IMR-90 (cell line): ENCODE measurements around the gene ASAP2. TPM values are rescaled to one million over a fixed set of nuclear protein-coding genes. Genes with fewer than 3 reads are reported as not detected.

ENCODE experiments used
- ATAC-seq: fragments of 200-7000 bp; cut with Tn5 transposase; 2 replicates; pipeline ENCODE4 v1.9.1; 2020; ENCODE audit warnings: low read depth, mild to moderate bottlenecking, moderate library complexity
- BruUV-seq: library from RNA; stranded (reverse); fragments of 400-500 nt; replicated peaks from 2 replicates; lab custom pipeline; 2021; lab: Mats Ljungman, UMichigan
- CTCF ChIA-PET: fragments of 300-600 bp; formaldehyde crosslinking; extraction: SDS; loops from one replicate; lab custom pipeline; 2021; ENCODE audit warnings: antibody characterized with exemption; lab: Yijun Ruan, JAX
- POLR2A ChIA-PET: fragments of 300-600 bp; sonication (Branson Sonifier 250); formaldehyde crosslinking; loops from one replicate; lab custom pipeline; 2022; ENCODE audit warnings: antibody characterized with exemption; ENCODE audit not compliant: unreplicated experiment; lab: Charles Lee
- DNase-seq: peaks from one replicate; pipeline ENCODE4 v3.0.0; 2013
- H2AFZ ChIP-seq: replicated peaks from 2 replicates; pipeline ENCODE3; 2013; ENCODE audit warnings: low read length, mild to moderate bottlenecking; ENCODE audit not compliant: poor library complexity
- H2AK5ac ChIP-seq: 2 replicates; pipeline ENCODE4 v1.6.1; 2013; ENCODE audit warnings: low read depth, low read length, inconsistent platforms
- H2AK9ac ChIP-seq: replicated peaks from 2 replicates; pipeline ENCODE3; 2013; ENCODE audit warnings: mild to moderate bottlenecking, low read depth, low read length, moderate library complexity; ENCODE audit not compliant: poor library complexity
- H2BK120ac ChIP-seq: 2 replicates; pipeline ENCODE4 v1.6.1; 2013; ENCODE audit warnings: low read depth, low read length, inconsistent platforms
- H2BK15ac ChIP-seq: 3 replicates; pipeline ENCODE4 v1.6.1; 2013; ENCODE audit warnings: low read depth, low read length, inconsistent platforms
- H2BK20ac ChIP-seq: 2 replicates; pipeline ENCODE4 v1.6.1; 2013; ENCODE audit warnings: low read depth, mild to moderate bottlenecking, inconsistent platforms, low read length, moderate library complexity
- H2BK5ac ChIP-seq: 2 replicates; pipeline ENCODE4 v1.6.1; 2013; ENCODE audit warnings: mild to moderate bottlenecking, low read depth, low read length, inconsistent platforms; ENCODE audit not compliant: poor library complexity, severe bottlenecking
- H3K14ac ChIP-seq: replicated peaks from 2 replicates; pipeline ENCODE4 v1.6.1; 2013; ENCODE audit warnings: low read depth, low read length, inconsistent platforms
- H3K18ac ChIP-seq: 2 replicates; pipeline ENCODE4 v1.6.1; 2013; ENCODE audit warnings: low read depth, low read length, control low read depth
- H3K23ac ChIP-seq: 2 replicates; pipeline ENCODE4 v1.6.1; 2013; ENCODE audit warnings: low read depth, low read length, inconsistent platforms
- H3K27ac ChIP-seq: 2 replicates; pipeline ENCODE4 v1.5.1; 2013; ENCODE audit warnings: mild to moderate bottlenecking, control low read depth, low read length; ENCODE audit not compliant: insufficient read depth
- H3K27me3 ChIP-seq: 2 replicates; pipeline ENCODE4 v1.6.1; 2013; ENCODE audit warnings: low read length; ENCODE audit not compliant: control insufficient read depth, insufficient read depth
- H3K36me3 ChIP-seq: 2 replicates; pipeline ENCODE4 v1.6.1; 2013; ENCODE audit warnings: low read length, mixed read lengths; ENCODE audit not compliant: control insufficient read depth, insufficient read depth
- H3K4ac ChIP-seq: 2 replicates; pipeline ENCODE4 v1.6.1; 2013; ENCODE audit warnings: low read depth, low read length, inconsistent platforms
- H3K4me1 ChIP-seq: 2 replicates; pipeline ENCODE4 v1.6.1; 2013; ENCODE audit warnings: low read length, mixed read lengths; ENCODE audit not compliant: control insufficient read depth, insufficient read depth
- H3K4me2 ChIP-seq: 2 replicates; pipeline ENCODE4 v1.6.1; 2013; ENCODE audit warnings: low read depth, mild to moderate bottlenecking, control low read depth, low read length, moderate library complexity
- H3K4me3 ChIP-seq: 2 replicates; pipeline ENCODE4 v1.5.1; 2013; ENCODE audit warnings: low read depth, mild to moderate bottlenecking, control low read depth, low read length, moderate library complexity; ENCODE audit not compliant: insufficient read depth
- H3K56ac ChIP-seq: 2 replicates; pipeline ENCODE4 v1.6.1; 2013; ENCODE audit warnings: low read length, inconsistent platforms; ENCODE audit not compliant: insufficient read depth; ENCODE audit errors: extremely low read depth
- H3K79me1 ChIP-seq, 2 experiments: 2 replicates each; pipeline ENCODE4 v1.6.1; 2013; ENCODE audit warnings: low read length in 2 of 2, inconsistent platforms in 1 of 2, low read depth in 1 of 2
- H3K9ac ChIP-seq: 2 replicates; pipeline ENCODE4 v1.6.1; 2013; ENCODE audit warnings: low read depth, low read length, control low read depth
- H3K9me1 ChIP-seq: 2 replicates; pipeline ENCODE4 v1.6.1; 2013; ENCODE audit warnings: low read length, inconsistent platforms; ENCODE audit not compliant: insufficient read depth
- H3K9me3 ChIP-seq: 2 replicates; pipeline ENCODE4 v1.6.1; 2013; ENCODE audit warnings: low read length; ENCODE audit not compliant: control insufficient read depth, insufficient read depth
- H4K20me1 ChIP-seq: 2 replicates; pipeline ENCODE4 v1.6.1; 2013; ENCODE audit warnings: low read length, inconsistent platforms; ENCODE audit not compliant: insufficient read depth
- H4K5ac ChIP-seq: 2 replicates; pipeline ENCODE4 v1.6.1; 2013; ENCODE audit warnings: mild to moderate bottlenecking, low read depth, low read length, control low read depth
- H4K8ac ChIP-seq, 2 experiments: 2 replicates each; pipeline ENCODE4 v1.6.1; 2013; ENCODE audit warnings: low read depth in 2 of 2, low read length in 2 of 2, control low read depth in 1 of 2, inconsistent platforms in 1 of 2
- H4K91ac ChIP-seq: 2 replicates; pipeline ENCODE4 v1.6.1; 2013; ENCODE audit warnings: low read depth, low read length, inconsistent platforms; ENCODE audit not compliant: insufficient read depth
- BHLHE40 ChIP-seq: fragments of 150-350 bp; IDR thresholded peaks from 2 replicates; pipeline ENCODE4 v1.6.1; 2016; ENCODE audit warnings: mild to moderate bottlenecking, low read depth, low read length
- CHD1 ChIP-seq: IDR thresholded peaks from 2 replicates; pipeline ENCODE4 v1.6.1; 2012; ENCODE audit warnings: low read depth, low read length, improper control_type of control experiment
- CTCF ChIP-seq: conservative IDR thresholded peaks from 2 replicates; pipeline ENCODE4 v1.5.1; 2012; ENCODE audit warnings: mild to moderate bottlenecking, low read depth, low read length, improper control_type of control experiment
- ELK1 ChIP-seq: fragments of 150-350 bp; IDR thresholded peaks from 2 replicates; pipeline ENCODE4 v1.6.1; 2016; ENCODE audit warnings: low read depth, mild to moderate bottlenecking, low read length, moderate library complexity, borderline replicate concordance
- MAFK ChIP-seq: IDR thresholded peaks from 2 replicates; pipeline ENCODE4 v1.6.1; 2012; ENCODE audit warnings: low read depth, low read length, improper control_type of control experiment
- MAZ ChIP-seq: IDR thresholded peaks from 2 replicates; pipeline ENCODE4 v1.6.1; 2012; ENCODE audit warnings: low read depth, mild to moderate bottlenecking, low read length, improper control_type of control experiment, moderate library complexity, borderline replicate concordance
- MXI1 ChIP-seq: IDR thresholded peaks from 2 replicates; pipeline ENCODE4 v1.6.1; 2012; ENCODE audit warnings: low read depth, mild to moderate bottlenecking, low read length, moderate library complexity, borderline replicate concordance
- NFE2L2 ChIP-seq: fragments of 150-350 bp; IDR thresholded peaks from 2 replicates; pipeline ENCODE4 v1.6.1; 2016; ENCODE audit warnings: low read depth, mild to moderate bottlenecking, low read length
- POLR2A ChIP-seq: IDR thresholded peaks from 2 replicates; pipeline ENCODE4 v1.6.1; 2012; ENCODE audit warnings: mild to moderate bottlenecking, low read depth, low read length
- RFX5 ChIP-seq: IDR thresholded peaks from 2 replicates; pipeline ENCODE4 v1.8.0; 2012; ENCODE audit warnings: low read depth, mild to moderate bottlenecking, low read length, moderate library complexity
- whole genome bisulfite sequencing, 2 experiments: methylation state at CpG; one replicate each; pipeline versions ENCODE4 v1.1.5 to v1.1.7; 2013; ENCODE audit warnings: missing lambda C conversion rate in 2 of 2; ENCODE audit not compliant: insufficient read length in 1 of 2; ENCODE audit errors: extremely low coverage in 2 of 2; 5-methylcytosine and 5-hydroxymethylcytosine counted together
- dilution Hi-C: fragments of 300-500 bp; cut with HindIII; formaldehyde crosslinking; loops from one replicate; pipeline ENCODE4 v1.14.3; 2018; ENCODE audit warnings: low sequenced_read_pairs; ENCODE audit not compliant: unreplicated experiment
- in situ Hi-C: fragments of 300-500 bp; cut with MboI; formaldehyde crosslinking; loops from 3 replicates; pipeline ENCODE4 v1.14.3; 2019; ENCODE audit warnings: low sequenced_read_pairs, inconsistent platforms, mixed read lengths
- intact Hi-C: fragments of 100-400 bp; cut with micrococcal nuclease; formaldehyde crosslinking; loops from 2 replicates; pipeline ENCODE4 v1.10.0; 2022
- polyA plus RNA-seq, 3 experiments: library from polyadenylated mRNA; depleted of rRNA; stranded (reverse); fragments of >200 nt; gene quantifications; 2 replicates each; pipeline ENCODE4 v1.2.3, GENCODE V29; 2012; ENCODE audit warnings: low replicate concordance in 1 of 3
- total RNA-seq: library from RNA; depleted of rRNA; stranded (reverse); fragments of >200 nt; gene quantifications from 2 replicates; pipeline ENCODE4 v1.2.3, GENCODE V29; 2012

ASAP2 gene
- total and polyA plus RNA-seq, 2 of the 4 experiments (the other 2 are of a cell fraction), result 19.7 to 28.1 TPM

GRCh38 chr2:9331704-9332103, 125.1 kb downstream of the ASAP2 start:
- Histone ChIP-seq H3K14ac (no peak overlapping the region), H3K18ac (no peak overlapping the region), H3K4ac (no peak overlapping the region), H3K4me1 (peaks cover 16% of the 10 kb centered on the region), H3K27ac (no peak overlapping the region), H3K56ac (no peak overlapping the region), H4K20me1 (peaks cover 5% of the 10 kb centered on the region), H2BK20ac (no peak overlapping the region), H3K9me3 (no peaks in the 10 kb centered on the region), H3K36me3 (peaks cover 22% of the 10 kb centered on the region), H3K79me1 (peaks cover 32 to 79% of the 10 kb centered on the region in 2 experiments), H3K9ac (no peak overlapping the region), H4K8ac (no peak overlapping the region), H3K9me1 (peaks cover 24% of the 10 kb centered on the region), H3K4me2 (no peak overlapping the region), H4K91ac (no peak overlapping the region), H3K4me3 (no peak overlapping the region), H2AK5ac (no peak overlapping the region), H4K5ac (no peak overlapping the region), H3K27me3 (no peaks in the 10 kb centered on the region), H2BK120ac (no peak overlapping the region), H3K23ac (no peak overlapping the region), H2AK9ac (no peak overlapping the region), H2BK15ac (no peak overlapping the region), H2BK5ac (no peak overlapping the region), H2AFZ (no peak overlapping the region)
- dilution Hi-C loops, result no loop called here
- 0% methylated on average over 1 of the region's 7 CpGs; no CpG with 5 or more reads in 1 of the 2 experiments for WGBS, 2 experiments
- BruUV-seq, result no TSS peak
- ChIA-PET POLR2A (no interaction called here), CTCF (interaction anchor here (0.6 to 1.1 kb wide), 3 partner anchors 123 to 221 kb away, joined by 3 read pairs; no protein-coding TSS in a partner anchor)
- DNase-seq (peak; percentile 66), ATAC-seq (peak; percentile 30; the same call in 1 of the 2 replicates)
- intact Hi-C loops, result no loop called here
- TF ChIP-seq MAZ (peak; percentile 59; the same call in 1 of the 2 replicates), NFE2L2 (no peak), POLR2A (no peak), MAFK (no peak), RFX5 (peak; percentile 87), BHLHE40 (no peak), CHD1 (no peak), CTCF (no peak), MXI1 (no peak), ELK1 (no peak)
- in situ Hi-C loops, result loop anchor here (10.0 to 25.0 kb wide), 3 partner anchors 127 to 469 kb away; partner anchors contain the start of gene ASAP2
